WTC11 (cell line): ENCODE results near the gene KCNMA1. TPM values are rescaled to one million over a fixed set of nuclear protein-coding genes. Genes with fewer than 3 reads are reported as not detected.

Experiments
- ATAC-seq: fragments of 200-7000 bp; cut with Tn5 transposase; 2 replicates; pipeline ENCODE4 v1.10.0; 2021; ENCODE audit warnings: mild to moderate bottlenecking, moderate library complexity
- CTCF ChIA-PET: fragments of 300-600 bp; sonication (Branson Sonifier 250); formaldehyde crosslinking; loops from one replicate; lab custom pipeline; 2021; ENCODE audit warnings: antibody characterized with exemption; lab: Charles Lee
- POLR2A ChIA-PET: fragments of 350-600 bp; sonication (Branson Sonifier 250); formaldehyde crosslinking; loops from one replicate; lab custom pipeline; 2021; ENCODE audit warnings: antibody characterized with exemption; lab: Charles Lee
- DNase-seq: peaks from one replicate; pipeline ENCODE4 v3.0.0; 2021; ENCODE audit warnings: low spot score
- H3K27ac Mint-ChIP-seq: 2 replicates; pipeline ENCODE4 v1.8.0; 2021; ENCODE audit warnings: mixed read lengths
- H3K27me3 Mint-ChIP-seq: 2 replicates; pipeline ENCODE4 v1.8.0; 2021; ENCODE audit warnings: low read depth, mild to moderate bottlenecking, moderate library complexity, mixed read lengths
- H3K36me3 Mint-ChIP-seq: 2 replicates; pipeline ENCODE4 v1.8.0; 2021; ENCODE audit warnings: mixed read lengths
- H3K4me1 Mint-ChIP-seq: 2 replicates; pipeline ENCODE4 v1.8.0; 2022; ENCODE audit warnings: mixed read lengths
- H3K4me3 Mint-ChIP-seq: 2 replicates; pipeline ENCODE4 v1.8.0; 2021; ENCODE audit warnings: mild to moderate bottlenecking, moderate library complexity, mixed read lengths
- H3K9me3 Mint-ChIP-seq: 2 replicates; pipeline ENCODE4 v1.8.0; 2021; ENCODE audit warnings: mixed read lengths
- AFF4 ChIP-seq: sonication (generic); formaldehyde crosslinking; IDR thresholded peaks from 2 replicates; pipeline ENCODE4 v1.8.1; 2023; ENCODE audit warnings: mild to moderate bottlenecking, missing genetic modification reagents, borderline replicate concordance
- ESRRA ChIP-seq: sonication (generic); formaldehyde crosslinking; IDR thresholded peaks from 2 replicates; pipeline ENCODE4 v1.8.1; 2022; ENCODE audit warnings: mild to moderate bottlenecking, missing genetic modification reagents, borderline replicate concordance
- FOXP4 ChIP-seq: sonication (generic); formaldehyde crosslinking; IDR thresholded peaks from 2 replicates; pipeline ENCODE4 v1.8.0; 2022; ENCODE audit warnings: mild to moderate bottlenecking, missing genetic modification reagents
- GTF2I ChIP-seq: fragments of 250-450 bp; sonication (Bioruptor Pico); conservative IDR thresholded peaks from 2 replicates; pipeline ENCODE4 v1.4.0; 2021; ENCODE audit warnings: mild to moderate bottlenecking
- MYBL2 ChIP-seq: sonication (generic); formaldehyde crosslinking; IDR thresholded peaks from 2 replicates; pipeline ENCODE4 v1.8.1; 2023; ENCODE audit warnings: mild to moderate bottlenecking, moderate library complexity, missing genetic modification reagents
- NFATC4 ChIP-seq: fragments of 250-450 bp; sonication (Bioruptor Pico); IDR thresholded peaks from 2 replicates; pipeline ENCODE4 v1.9.0; 2021; ENCODE audit warnings: mild to moderate bottlenecking
- NR2C2 ChIP-seq: sonication (generic); formaldehyde crosslinking; IDR thresholded peaks from 2 replicates; pipeline ENCODE4 v1.8.0; 2022; ENCODE audit warnings: mild to moderate bottlenecking, missing genetic modification reagents
- PREB ChIP-seq: sonication (generic); formaldehyde crosslinking; IDR thresholded peaks from 2 replicates; pipeline ENCODE4 v1.8.1; 2022; ENCODE audit warnings: mild to moderate bottlenecking, missing genetic modification reagents, moderate library complexity, borderline replicate concordance
- PRRX2 ChIP-seq: fragments of 250-450 bp; sonication (Bioruptor Pico); IDR thresholded peaks from 2 replicates; pipeline ENCODE4 v1.8.0; 2021; ENCODE audit warnings: mild to moderate bottlenecking
- STAT6 ChIP-seq: sonication (generic); formaldehyde crosslinking; conservative IDR thresholded peaks from 2 replicates; pipeline ENCODE4 v1.8.1; 2023; ENCODE audit warnings: mild to moderate bottlenecking, low read depth, missing genetic modification reagents, moderate library complexity
- TEAD4 ChIP-seq: sonication (generic); formaldehyde crosslinking; IDR thresholded peaks from 2 replicates; pipeline ENCODE4 v1.8.0; 2022; ENCODE audit warnings: mild to moderate bottlenecking, missing genetic modification reagents
- ZNF425 ChIP-seq: fragments of 250-450 bp; sonication (Bioruptor Pico); conservative IDR thresholded peaks from 2 replicates; pipeline ENCODE4 v1.9.0; 2021; ENCODE audit warnings: mild to moderate bottlenecking
- ZNF532 ChIP-seq: fragments of 250-450 bp; sonication (Bioruptor Pico); IDR thresholded peaks from 2 replicates; pipeline ENCODE4 v1.9.0; 2021; ENCODE audit warnings: mild to moderate bottlenecking, borderline replicate concordance
- total RNA-seq: library from RNA; stranded (reverse); gene quantifications from 3 replicates; pipeline ENCODE4 v1.2.3, GENCODE V29; 2021

KCNMA1 gene
- total RNA-seq, 1 experiment from 2014 or later = 7.3 TPM

- TF ChIP-seq AFF4 (CRISPR knock-in tag) (no peak), STAT6 (CRISPR knock-in tag) (no peak), FOXP4 (CRISPR knock-in tag) (no peak), TEAD4 (CRISPR knock-in tag) (no peak), PRRX2 (CRISPR knock-in tag) (no peak), MYBL2 (CRISPR knock-in tag) (no peak), ZNF532 (CRISPR knock-in tag) (no peak), PREB (CRISPR knock-in tag) (no peak)
Observed at GRCh38 chr10:77393821-77394501, 243.6 kb downstream of the KCNMA1 start (continued).

GRCh38 chr10:77393411-77393810 lies 244.2 kb downstream of the KCNMA1 start:
- Mint-ChIP-seq H3K4me3 (no peak overlapping the region), H3K36me3 (no peaks in the 10 kb centered on the region), H3K4me1 (peaks cover 35% of the 10 kb centered on the region), H3K27me3 (no peaks in the 10 kb centered on the region), H3K9me3 (no peaks in the 10 kb centered on the region), H3K27ac (no peak overlapping the region)
- ChIA-PET POLR2A (interaction anchor here (0.6 kb wide), 1 partner anchor 216 kb away, joined by 7 read pairs; no protein-coding TSS in a partner anchor), CTCF (interaction anchor here (1.3 to 3.6 kb wide), 4 partner anchors 8 to 318 kb away, joined by 4 to 14 read pairs (median 8); no protein-coding TSS in a partner anchor)
- ATAC-seq = no peak
- no peak for DNase-seq
- no peak for TF ChIP-seq ESRRA (CRISPR knock-in tag)
- no peak for TF ChIP-seq NR2C2 (CRISPR knock-in tag)
- no peak for TF ChIP-seq NFATC4 (CRISPR knock-in tag)
- no peak for TF ChIP-seq GTF2I
- no peak for TF ChIP-seq ZNF425 (CRISPR knock-in tag)
